Measurements from ENCODE around the gene KAZN.

Gene KAZN

DNA sequence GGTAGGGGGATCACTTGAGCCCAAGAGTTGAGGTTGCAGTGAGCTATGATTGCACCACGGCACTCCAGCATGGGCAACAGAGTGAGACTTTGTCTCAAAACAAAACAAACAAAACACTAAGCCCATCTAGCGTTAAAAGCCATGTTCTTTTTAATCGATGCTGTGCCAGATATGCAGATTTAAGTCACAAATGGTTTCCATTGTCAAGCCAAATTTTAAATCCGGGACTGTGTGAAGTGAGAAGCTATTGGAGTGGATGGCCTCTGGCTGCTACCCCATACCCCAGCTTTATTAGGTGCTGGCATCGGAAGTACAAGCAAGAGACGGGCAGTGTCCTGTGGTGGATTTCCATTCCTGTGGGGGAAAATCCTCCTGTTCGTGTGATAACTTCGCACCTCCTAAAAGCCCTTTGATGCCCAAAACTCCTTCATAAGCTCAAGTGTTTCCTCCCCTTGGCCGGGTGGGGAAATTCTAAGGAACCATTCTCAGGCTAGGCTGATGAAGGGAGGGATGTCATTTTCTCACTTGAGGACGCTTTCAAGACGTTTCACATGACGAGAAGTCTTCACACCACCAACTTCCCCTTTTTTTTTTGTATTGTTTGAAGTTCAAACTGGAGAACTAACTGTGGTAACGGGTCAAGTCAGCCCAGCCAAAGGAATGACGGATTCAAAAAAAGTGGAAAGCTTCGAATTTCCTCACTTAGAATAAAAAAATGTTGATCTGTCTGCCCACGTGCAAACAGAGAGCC is 140.8 kb downstream of the KAZN start:
- no peak for DNase-seq (ENCODE audit: low spot score)
- no peak for FAIRE-seq

DNA sequence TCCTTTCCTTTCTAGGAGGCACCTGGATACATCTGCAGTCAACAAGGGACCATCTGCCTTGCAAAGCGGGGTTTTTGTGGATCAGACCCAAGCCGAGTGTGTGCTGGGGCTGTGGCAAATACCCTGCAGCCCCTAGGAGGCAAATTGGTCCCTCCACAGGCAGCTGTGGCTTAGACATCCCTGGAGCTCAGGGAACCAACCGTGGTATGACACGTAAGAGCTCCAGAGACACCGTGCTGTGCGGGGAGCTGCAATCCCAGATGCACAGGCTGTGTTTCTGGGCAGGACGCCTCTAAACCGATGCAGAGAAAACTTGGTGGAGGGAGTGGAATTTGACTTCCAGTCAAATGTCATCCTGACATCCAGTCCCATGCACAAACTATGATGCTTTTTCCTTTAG is 141.5 kb downstream of the KAZN start:
- DNase-seq (ENCODE audit: low spot score), result no peak
- no peak for FAIRE-seq

DNA sequence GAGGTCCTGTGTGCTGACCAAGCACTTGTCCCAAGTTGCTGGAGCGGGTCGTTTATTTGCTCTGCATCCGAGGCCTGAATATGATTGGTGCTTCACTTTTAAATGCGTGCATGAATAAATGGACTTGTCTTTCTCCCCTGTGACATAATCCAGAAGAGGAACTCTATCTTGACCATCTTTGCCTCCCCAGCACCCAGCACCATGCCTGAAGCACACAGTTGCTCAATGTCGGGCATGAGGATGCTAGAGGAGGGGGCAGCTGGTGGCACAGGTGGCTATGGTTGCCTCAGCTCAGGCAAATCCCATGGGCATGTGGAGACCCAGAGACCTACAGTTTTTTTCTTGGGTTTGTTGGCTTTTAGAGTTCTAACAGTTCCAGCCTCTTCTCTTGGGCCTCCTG is 142.6 kb downstream of the KAZN start:
- DNase-seq (ENCODE audit: low spot score) (no peak), FAIRE-seq (no peak)

DNA sequence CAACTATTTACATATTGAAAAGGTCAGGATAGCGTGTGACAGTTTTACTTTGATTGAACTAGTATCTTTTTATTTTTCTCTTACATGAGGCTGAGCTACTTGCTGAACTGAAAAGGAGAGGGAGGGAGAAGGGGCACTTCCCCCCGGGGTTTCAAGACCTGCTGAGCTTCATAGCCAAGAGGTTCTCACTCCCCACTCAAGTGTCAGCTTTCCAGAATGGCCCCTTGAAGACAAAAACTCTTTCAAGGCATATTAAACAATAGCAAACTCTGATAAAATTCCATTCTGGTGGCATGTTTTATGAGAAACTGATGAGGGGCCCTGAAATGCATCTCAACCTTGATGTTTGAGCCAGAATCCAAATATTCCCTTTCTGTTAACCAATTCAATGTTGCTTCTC is 143.0 kb downstream of the KAZN start:
- FAIRE-seq (no peak), DNase-seq (ENCODE audit: low spot score) (no peak)

DNA sequence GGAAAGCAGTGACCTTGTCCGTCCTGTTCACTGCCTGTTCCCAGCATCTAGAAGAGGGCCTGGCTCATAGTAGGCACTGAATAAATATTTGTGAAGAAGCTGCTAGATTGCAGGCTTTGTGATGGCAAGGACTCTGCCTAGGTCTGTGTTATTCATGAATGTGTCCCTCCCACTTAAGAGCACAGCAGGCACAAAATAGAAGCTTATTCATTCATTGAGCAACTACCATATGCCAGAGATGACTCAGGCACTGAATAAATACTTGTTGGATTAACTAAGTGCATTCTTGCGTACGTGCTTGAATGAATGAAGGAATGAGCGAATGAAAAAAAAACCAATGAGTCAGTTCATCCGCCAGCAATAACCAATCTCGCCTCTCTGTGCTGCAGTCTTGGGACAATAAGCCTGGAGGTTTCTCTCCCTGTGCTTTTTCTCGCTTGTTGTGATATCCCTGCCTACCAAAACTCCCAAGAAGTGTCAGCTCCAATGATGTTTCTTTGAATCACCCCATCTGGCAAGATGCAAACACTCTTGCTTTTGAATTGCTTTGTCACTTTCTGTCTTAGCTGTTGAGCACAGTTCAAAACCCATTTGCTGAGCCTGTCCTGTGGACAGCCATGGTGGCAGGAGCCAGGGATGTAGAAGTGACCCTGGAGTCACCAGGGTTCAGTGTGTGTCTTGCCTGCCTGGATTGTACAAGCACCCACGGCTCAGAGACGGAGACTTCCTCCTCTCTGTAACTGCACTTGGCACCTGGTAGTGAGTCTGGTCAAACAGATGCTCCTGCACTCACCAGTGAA is 143.9 kb downstream of the KAZN start:
- FAIRE-seq (no peak), DNase-seq (ENCODE audit: low spot score) (peak; percentile 85)

DNA sequence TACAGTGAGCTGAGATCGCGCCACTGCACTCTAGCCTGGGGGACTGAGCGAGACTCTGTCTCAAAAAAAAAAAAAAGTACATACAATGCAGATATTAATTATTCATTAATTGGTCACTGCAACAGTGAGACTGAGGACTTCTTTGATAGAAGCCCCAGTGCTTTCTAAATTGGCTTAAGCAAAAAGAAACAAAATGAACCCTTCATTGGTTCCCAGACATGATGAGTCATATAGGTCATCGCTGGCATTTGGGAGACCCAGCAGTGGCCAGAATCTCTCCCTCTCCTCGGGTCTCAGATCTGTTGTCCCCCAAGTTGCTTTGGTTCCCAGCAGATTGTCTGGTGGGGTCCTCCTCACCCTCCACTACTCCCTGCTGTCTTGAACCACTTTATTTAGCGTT is 144.9 kb downstream of the KAZN start:
- DNase-seq (ENCODE audit: low spot score) (no peak), FAIRE-seq (no peak)

DNA sequence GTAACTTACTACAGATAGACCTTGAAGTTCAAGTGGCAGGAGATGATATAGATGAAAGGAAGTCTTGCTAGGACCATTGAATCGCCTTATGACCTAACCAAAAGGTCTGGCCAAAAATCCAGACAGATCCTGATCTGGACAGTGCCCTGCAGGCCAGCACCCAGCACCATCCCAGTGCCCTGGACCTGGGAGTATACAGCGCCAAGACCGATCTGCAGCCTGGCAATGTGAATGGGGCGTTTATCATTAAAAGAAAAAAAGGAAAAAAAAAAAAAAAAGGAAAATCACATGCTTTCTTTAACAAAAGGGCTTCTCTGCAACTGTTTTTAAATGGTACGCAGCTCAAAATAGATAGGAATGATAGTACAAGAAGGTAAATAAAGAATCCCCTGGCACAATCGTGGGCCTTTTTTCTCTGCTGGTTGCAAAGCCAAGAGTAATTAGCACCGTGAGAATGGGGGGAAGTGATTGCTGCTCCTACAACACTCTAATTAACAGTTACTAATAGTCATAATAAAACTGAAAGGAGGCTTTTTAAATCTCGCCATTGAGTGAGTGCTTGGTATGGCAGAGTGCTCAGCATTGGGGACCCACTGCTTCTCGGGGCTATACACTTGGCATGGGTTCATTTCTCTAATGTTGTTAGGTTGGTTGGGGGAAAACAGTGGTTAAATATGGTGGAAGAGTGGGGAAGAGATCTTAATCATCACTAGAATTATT is 146.7 kb downstream of the KAZN start:
- no peak for DNase-seq (ENCODE audit: low spot score)
- no peak for FAIRE-seq

DNA sequence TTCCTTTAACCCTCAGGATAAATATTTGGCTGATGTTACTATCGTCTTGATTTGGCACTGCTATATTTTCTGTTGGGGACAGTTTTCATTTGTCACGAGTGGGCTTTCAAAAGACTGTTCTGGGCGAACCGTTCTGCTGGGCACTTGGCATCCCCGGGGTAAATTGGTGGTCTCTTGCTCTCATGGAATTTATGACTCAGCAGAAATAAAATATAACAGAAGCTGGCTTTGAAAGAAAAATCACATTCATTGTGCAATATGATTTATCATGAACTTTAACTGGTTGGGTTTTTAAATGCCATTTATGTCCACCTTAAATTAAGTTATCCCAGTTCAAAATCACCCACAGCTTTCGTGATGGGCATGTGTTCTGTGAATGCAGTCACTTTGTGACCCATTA is 147.3 kb downstream of the KAZN start:
- FAIRE-seq (no peak), DNase-seq (ENCODE audit: low spot score) (no peak)

DNA sequence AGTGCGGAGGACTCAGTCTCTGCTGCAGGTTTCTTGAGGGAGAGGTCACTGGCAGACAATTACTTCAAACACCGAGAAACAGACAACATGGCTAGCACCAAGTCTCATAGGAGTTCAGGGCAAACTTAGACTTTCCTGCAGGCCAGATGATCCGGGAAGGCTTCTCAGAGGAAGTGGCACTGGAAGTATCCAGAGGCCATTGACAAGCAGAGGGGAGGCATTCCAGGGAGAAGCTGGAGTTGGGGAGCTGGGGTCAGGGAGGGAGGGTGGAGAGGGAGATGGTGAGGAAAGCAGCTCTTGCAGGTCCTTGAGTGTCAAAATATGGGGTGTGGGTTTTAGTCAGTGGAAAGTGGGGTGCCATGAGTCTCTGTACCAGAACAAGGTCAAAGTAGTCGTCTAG is 147.9 kb downstream of the KAZN start:
- FAIRE-seq, result no peak
- no peak for DNase-seq (ENCODE audit: low spot score)

DNA sequence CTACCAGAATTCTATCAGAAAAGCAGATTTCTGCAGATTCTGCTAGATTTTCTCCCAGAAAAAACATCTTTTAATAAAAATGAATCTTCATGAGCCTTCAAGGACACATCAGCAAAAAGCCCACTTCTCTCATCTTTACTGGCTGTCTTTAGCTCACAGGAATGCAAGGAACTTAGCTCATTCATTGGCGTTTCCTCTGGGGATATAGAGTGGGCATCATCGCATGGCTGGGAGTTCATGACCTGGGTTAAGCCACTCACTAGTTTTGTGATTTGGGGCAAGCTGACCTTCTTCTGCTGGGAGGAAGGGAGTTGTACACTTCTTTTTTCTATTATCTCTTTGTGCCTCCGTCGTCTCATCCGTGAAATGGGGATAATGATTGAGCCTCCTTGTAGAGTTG is 149.7 kb downstream of the KAZN start:
- no peak for FAIRE-seq
- DNase-seq (ENCODE audit: low spot score), result no peak

DNA sequence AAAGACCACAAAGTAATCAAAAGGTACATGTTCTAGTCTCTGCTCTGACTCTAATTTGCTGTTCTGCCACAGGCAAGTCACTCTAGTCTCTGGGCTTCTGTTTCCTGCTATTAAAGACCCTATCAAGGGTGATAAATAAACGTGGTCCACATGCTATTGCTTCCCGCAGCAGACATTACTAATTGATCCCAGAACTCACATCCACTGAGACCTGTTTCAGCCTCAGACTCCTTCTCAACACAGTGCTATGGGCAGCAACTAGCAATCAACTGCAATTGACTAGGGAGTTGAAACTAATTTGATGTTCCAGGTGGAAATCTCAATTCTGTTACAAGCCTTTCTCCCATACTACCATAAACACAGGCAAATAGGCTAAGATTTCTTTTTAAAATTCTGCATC is 150.5 kb downstream of the KAZN start:
- no peak for DNase-seq (ENCODE audit: low spot score)
- FAIRE-seq, result no peak

DNA sequence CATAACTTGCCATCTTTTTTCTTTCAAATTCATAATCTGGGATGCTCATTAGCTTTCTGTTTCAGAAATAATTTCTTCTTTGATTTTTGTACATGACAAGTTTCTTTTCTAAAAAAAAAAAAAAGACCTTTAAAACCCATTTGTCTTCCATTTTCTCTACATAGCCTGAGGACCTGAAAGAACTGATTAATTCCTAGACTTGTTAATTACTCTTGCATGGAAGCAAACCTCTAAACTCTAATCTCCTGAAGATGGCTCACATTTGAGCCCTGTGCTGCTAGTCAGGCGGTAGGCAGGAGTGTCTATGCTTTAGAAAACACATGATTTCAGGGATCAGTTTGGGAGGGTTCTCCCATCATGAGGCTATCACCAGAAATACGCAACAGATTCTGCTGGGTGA is 152.0 kb downstream of the KAZN start:
- no peak for DNase-seq (ENCODE audit: low spot score)
- no peak for FAIRE-seq

DNA sequence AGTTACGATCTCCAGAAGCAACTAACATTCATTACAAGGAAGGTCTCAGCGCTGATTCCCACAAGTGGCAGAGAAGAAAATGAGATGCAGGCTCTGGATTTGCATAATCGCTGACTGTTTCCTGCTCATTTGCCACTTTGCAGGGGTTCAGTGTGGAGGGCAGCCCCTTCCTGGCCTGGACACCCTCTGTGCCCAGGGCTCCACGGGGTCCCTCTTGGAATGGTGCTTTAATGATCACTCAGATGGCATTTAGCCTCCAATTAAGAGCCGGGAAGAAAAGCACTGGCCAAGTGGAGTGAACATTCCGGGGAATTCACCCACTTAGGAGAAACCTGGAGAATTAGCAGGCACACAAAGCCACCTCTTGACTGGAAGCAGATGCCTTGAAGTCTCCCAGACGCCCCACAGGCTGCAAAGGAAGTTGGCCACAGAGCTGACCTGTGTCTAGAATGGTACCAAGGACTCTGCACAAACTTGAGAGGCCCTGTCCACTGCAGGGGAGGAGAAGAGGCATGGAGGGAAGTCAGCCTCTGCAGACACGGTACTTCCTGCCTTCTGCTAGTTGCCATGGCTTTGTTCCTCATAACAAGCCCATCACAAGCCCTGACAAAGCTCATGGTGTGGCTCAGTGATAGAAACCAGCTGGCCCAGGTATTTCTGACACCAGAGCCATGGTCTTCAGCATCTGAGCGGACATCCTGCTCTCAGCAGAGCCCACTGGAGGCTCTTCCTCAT is 157.2 kb downstream of the KAZN start:
- FAIRE-seq, result no peak

DNA sequence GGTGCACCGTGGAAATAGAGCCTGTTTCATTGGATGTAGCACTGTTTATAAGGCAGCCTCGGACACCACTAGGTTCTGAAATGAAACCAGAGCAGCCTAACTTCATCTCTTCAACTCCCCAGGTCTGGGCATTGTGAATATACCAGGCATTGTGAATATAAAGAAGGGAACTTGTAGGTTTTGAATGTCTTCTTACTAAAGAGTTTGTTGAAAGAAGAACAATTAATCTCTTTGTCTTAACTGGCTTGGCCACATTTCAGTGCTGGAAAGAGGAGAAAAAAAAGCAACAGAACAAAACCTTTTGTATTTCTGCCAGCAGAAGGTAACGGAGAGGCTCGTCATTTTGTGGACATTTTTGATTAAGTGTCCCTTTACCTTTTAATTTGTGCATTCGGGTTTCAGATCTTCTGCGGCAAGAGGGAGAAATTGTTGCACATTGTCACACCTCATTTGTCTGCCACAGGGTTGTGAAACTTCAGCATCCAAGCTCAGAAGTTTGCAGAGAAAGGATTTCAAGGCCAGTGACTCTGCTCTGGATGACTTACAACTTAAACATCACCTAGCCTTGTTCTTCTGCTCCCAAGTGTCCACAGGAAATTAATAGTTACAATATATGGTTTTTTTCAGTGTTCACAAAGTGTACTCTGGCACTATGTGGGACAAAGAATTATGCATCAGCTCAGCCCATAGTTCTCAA is 158.3 kb downstream of the KAZN start:
- FAIRE-seq (no peak), DNase-seq (ENCODE audit: low spot score) (no peak)

More for the DNA sequence above, 157.2 kb downstream of the KAZN start:
- DNase-seq (ENCODE audit: low spot score), result no peak

DNA sequence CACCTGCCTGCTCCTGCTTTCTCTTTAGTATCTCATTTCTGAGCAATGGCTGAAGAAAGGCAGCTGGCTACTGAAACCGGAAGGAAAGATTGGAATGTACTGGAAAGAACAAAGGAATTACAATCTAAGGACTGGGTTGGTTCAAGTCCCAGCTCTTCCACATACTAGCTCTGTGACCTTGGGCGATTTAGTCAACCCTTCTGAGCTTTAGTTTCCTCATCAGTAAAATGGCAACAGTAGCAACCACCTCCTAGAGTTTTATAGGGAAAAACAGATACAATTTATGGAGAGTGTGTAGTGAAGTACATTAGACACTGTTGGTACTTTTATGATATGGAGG is 158.8 kb downstream of the KAZN start:
- FAIRE-seq, result no peak
- DNase-seq (ENCODE audit: low spot score), result no peak

DNA sequence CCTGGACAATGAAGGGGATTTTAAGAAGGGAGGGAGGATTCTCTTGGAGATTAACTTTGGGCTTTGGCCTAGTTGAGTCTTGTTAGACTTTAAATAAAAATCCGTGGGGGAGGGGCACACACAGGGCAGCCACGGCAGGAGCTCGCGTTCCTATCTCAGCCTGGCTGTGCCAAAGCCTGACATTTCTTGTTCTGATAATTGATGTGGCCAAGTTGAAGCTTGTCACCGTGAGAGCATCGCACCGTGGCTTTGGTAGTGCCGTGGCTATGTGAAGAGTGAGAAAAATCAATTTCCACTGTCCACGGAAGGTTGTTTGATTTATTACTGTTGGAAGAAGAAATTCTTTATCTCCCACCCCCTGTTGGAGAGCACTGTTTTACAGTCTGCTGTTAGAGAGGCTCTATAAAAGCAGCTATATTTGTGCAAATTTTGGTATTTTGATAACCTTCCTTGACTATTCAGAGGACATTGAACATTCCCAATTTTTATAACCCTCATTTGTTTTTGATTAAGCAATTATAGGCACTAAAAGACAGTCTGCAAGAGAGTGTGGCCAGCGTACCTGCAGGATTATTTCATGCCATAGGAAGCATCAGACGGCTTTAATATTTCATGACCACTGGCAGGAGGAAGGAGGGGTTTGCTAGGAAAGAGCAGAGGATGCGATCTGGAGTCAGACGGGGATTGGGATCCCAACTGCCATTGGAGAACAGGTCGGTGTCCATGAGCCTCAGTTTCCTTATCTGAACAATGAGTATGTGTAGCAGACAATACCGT is 160.7 kb downstream of the KAZN start:
- no peak for FAIRE-seq
- DNase-seq (ENCODE audit: low spot score), result no peak

DNA sequence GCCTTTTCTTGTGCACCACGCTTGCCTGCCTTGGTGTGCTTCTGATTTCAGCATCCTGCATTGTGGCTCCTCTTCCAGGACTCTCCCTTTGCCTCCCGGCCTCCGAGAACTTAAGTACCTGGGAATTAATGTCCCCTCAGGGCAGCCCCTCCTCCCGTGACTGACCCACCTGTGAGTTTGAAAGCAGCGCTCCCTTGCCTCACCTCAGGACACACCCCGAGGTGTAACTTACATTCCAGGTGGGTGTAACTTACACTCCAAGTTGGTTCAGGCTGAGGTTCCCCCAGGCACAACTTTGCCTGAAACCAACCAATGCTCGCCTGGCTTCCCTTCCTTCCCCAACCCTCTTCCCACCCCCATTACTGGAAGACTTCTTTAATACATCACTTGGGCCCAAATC is 161.4 kb downstream of the KAZN start:
- FAIRE-seq, result no peak
- no peak for DNase-seq (ENCODE audit: low spot score)

DNA sequence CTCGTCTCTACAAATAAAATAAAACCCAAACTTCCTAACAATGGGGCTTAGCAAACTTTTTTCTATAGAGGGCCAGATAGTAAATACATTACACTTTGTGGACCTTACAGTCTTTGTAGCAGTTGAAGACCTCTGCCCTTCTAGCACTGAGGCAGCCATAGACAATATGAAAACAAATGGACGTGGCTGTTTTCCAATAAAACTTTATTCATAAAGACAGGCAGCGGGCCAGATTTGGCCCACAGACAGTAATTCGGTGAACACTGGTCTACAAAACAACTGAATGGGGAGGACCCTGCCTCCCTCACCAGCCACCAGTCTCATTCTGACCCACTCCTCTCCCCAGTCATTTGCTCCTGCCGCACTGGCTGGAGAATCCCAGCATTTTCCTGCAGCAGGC is 162.3 kb downstream of the KAZN start:
- FAIRE-seq (no peak), DNase-seq (ENCODE audit: low spot score) (no peak)

DNA sequence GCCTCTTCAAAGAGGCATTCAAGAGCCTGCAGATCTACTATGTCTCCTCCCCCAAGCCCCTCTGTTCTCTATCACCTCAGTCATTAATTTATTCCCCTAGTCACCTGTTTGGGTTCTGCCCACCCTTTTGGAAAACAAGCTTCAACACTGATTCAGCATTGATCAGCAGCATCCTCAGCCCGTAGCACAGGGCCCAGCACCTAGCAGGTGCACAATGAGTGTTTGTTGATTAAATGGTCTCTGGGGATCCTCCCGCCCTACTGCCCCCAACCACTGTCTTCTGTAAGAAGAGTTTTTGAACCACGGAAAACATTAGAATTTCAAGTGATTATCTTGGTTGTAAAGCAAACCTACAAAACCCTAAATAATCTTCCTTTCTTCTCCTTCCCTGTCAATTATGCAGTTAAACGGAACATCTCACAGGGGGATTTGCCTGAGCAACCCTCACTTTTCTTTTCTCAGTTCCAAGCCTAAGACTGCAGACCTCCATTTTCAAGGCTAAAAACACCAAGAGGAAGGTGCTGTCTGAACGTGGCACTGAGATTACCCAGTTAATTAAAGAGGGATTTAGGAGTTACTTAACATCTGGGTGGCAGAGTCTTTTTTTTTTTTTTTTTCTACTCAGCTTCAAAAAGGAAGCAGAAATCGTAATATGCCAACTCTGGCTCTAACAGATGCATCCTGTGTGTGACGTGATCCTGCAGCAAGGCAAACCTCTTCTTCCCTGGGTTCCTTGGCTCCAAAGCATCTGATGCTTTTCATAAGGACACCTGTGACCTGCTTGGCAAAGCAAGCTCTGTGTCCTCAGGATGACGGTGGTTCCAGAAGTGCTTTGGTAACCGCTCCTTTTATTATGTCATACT is 163.0 kb downstream of the KAZN start:
- FAIRE-seq (no peak), DNase-seq (ENCODE audit: low spot score) (no peak)

Data from urothelium cell line (cell line).